Occipital lobe (tissue), 2 donors: Measurements from ENCODE around the gene XXYLT1. TPM values are rescaled to one million over a fixed set of nuclear protein-coding genes. Genes with fewer than 3 reads are reported as not detected.

Experiments used
- DNase-seq: peaks from one replicate; lab custom pipeline; 2025; lab: John Stamatoyannopoulos, UW
- total RNA-seq: library from RNA; depleted of rRNA; stranded (reverse); fragments of >200 nt; gene quantifications from one replicate; pipeline ENCODE4 v1.2.3, GENCODE V29; 2014

The XXYLT1 gene
- total RNA-seq, 1 donor from 2014 or later, result 24.2 TPM

GRCh38 chr3:195209083-195209846 lies 61.7 kb downstream of the XXYLT1 start:
- no peak for DNase-seq

GRCh38 chr3:195208631-195209030 lies 62.3 kb downstream of the XXYLT1 start:
- DNase-seq, result no peak

GRCh38 chr3:195208183-195208582 lies 62.8 kb downstream of the XXYLT1 start:
- DNase-seq, result no peak

- DNase-seq, result no peak
These were observed 63.2 kb downstream of the XXYLT1 start for GRCh38 chr3:195207731-195208130.

GRCh38 chr3:195207056-195207455 lies 63.9 kb downstream of the XXYLT1 start:
- DNase-seq, result no peak

GRCh38 chr3:195204360-195205163 lies 66.4 kb downstream of the XXYLT1 start:
- no peak for DNase-seq

GRCh38 chr3:195203606-195204005 lies 67.4 kb downstream of the XXYLT1 start:
- DNase-seq, result no peak

GRCh38 chr3:195201295-195201694 lies 69.7 kb downstream of the XXYLT1 start:
- no peak for DNase-seq

- no peak for DNase-seq
These were observed 70.7 kb downstream of the XXYLT1 start for GRCh38 chr3:195200010-195200822.

- DNase-seq, result no peak
These were observed 72.3 kb downstream of the XXYLT1 start for GRCh38 chr3:195198426-195199346.

GRCh38 chr3:195197765-195198425 lies 73.1 kb downstream of the XXYLT1 start:
- no peak for DNase-seq

GRCh38 chr3:195196266-195196665 lies 74.7 kb downstream of the XXYLT1 start:
- no peak for DNase-seq

- peak; percentile 35 for DNase-seq
These were observed 75.4 kb downstream of the XXYLT1 start for GRCh38 chr3:195195321-195196209.

- DNase-seq, result no peak
These were observed 76.3 kb downstream of the XXYLT1 start for GRCh38 chr3:195194559-195195206.

GRCh38 chr3:195191580-195191979 lies 79.4 kb downstream of the XXYLT1 start:
- no peak for DNase-seq

- DNase-seq, result no peak
These were observed 81.1 kb downstream of the XXYLT1 start for GRCh38 chr3:195189821-195190220.

GRCh38 chr3:195188426-195188927 lies 82.5 kb downstream of the XXYLT1 start:
- DNase-seq, result no peak

GRCh38 chr3:195187609-195188425 lies 83.1 kb downstream of the XXYLT1 start:
- DNase-seq, result no peak
